GM19468 (cell line): Measurements from ENCODE around the gene AGAP3.

Experiments
- ATAC-seq: cut with Tn5 transposase; IDR thresholded peaks from one replicate; pipeline ENCODE4 v1.9.1; 2021; ENCODE audit warnings: mild to moderate bottlenecking, moderate library complexity, moderate number of reproducible peaks; ENCODE audit not compliant: unreplicated experiment; ENCODE audit errors: extremely low read depth

AGAP3 gene

GRCh38 chr7:151071032-151071866, 15.0 kb upstream of the AGAP3 start:
- no peak for ATAC-seq

GRCh38 chr7:151073990-151074389, 12.3 kb upstream of the AGAP3 start:
- no peak for ATAC-seq

GRCh38 chr7:151074817-151075661, 11.2 kb upstream of the AGAP3 start:
- ATAC-seq, result no peak

- no peak for ATAC-seq
These were observed 10.7 kb upstream of the AGAP3 start for GRCh38 chr7:151075662-151075971.

GRCh38 chr7:151075978-151076426, 10.3 kb upstream of the AGAP3 start:
- no peak for ATAC-seq

GRCh38 chr7:151076863-151077704, 9.2 kb upstream of the AGAP3 start:
- ATAC-seq, result no peak

- no peak for ATAC-seq
These were observed 8.5 kb upstream of the AGAP3 start for GRCh38 chr7:151077705-151078232.

- ATAC-seq, result no peak
These were observed 7.8 kb upstream of the AGAP3 start for GRCh38 chr7:151078233-151079040.

- ATAC-seq, result no peak
These were observed 6.9 kb upstream of the AGAP3 start for GRCh38 chr7:151079199-151079910.

GRCh38 chr7:151080067-151080521, 6.2 kb upstream of the AGAP3 start:
- ATAC-seq, result no peak

- ATAC-seq, result peak; percentile 88
These were observed 5.6 kb upstream of the AGAP3 start, which contains the start of gene FASTK for GRCh38 chr7:151080522-151081169. Gene FASTK (minus strand): TSS chr7:151080809. CDS start chr7:151080766, 43 bp downstream.

GRCh38 chr7:151081170-151082101, 4.8 kb upstream of the AGAP3 start:
- ATAC-seq, result no peak

- no peak for ATAC-seq
These were observed 3.9 kb upstream of the AGAP3 start for GRCh38 chr7:151082141-151083070.

- ATAC-seq, result peak; percentile 21
These were observed 3.0 kb upstream of the AGAP3 start, which contains the start of gene TMUB1 for GRCh38 chr7:151083071-151083823. Gene TMUB1 (minus strand): TSS chr7:151083493. CDS start chr7:151082563, 930 bp downstream.

- ATAC-seq, result no peak
These were observed 2.5 kb upstream of the AGAP3 start for GRCh38 chr7:151083824-151084160.
